HG03025 (cell line): ENCODE data around the gene PRR35.
A peak's percentile ranks its signal among the peaks of the same experiment; 100 is the strongest.

ENCODE experiments used
- ATAC-seq: cut with Tn5 transposase; IDR thresholded peaks from one replicate; pipeline ENCODE4 v1.9.1; 2021; ENCODE audit warnings: mild to moderate bottlenecking, moderate library complexity; ENCODE audit not compliant: unreplicated experiment, low FRiP score

PRR35 gene

GRCh38 chr16:578232-578869 is 18.2 kb downstream of the PRR35 start:
- ATAC-seq: no peak

GRCh38 chr16:578870-579405 is 18.7 kb downstream of the PRR35 start:
- no peak for ATAC-seq

GRCh38 chr16:580141-580945 is 20.1 kb downstream of the PRR35 start:
- no peak for ATAC-seq

GRCh38 chr16:580946-581498 is 20.8 kb downstream of the PRR35 start:
- ATAC-seq: no peak

GRCh38 chr16:582218-582613 is 22.0 kb downstream of the PRR35 start:
- no peak for ATAC-seq

- ATAC-seq: no peak
Measured at GRCh38 chr16:582614-583331, 22.6 kb downstream of the PRR35 start.

- no peak for ATAC-seq
Measured at GRCh38 chr16:583470-583814, 23.2 kb downstream of the PRR35 start.

GRCh38 chr16:583815-584591 is 23.8 kb downstream of the PRR35 start:
- no peak for ATAC-seq

GRCh38 chr16:585351-585750 is 25.2 kb downstream of the PRR35 start:
- no peak for ATAC-seq

GRCh38 chr16:586047-586644 is 26.0 kb downstream of the PRR35 start:
- no peak for ATAC-seq

GRCh38 chr16:586645-587590 is 26.7 kb downstream of the PRR35 start:
- no peak for ATAC-seq

GRCh38 chr16:588639-588888 is 28.4 kb downstream of the PRR35 start:
- peak; percentile 5 for ATAC-seq

- ATAC-seq: peak; percentile 73
Measured at GRCh38 chr16:588889-589657, 28.9 kb downstream of the PRR35 start.

GRCh38 chr16:589658-590187 is 29.5 kb downstream of the PRR35 start, which contains the start of gene RAB40C:
Gene RAB40C, plus strand, starts transcription at chr16:590066. Its CDS starts 226 bp downstream, at chr16:590292.
- peak; percentile 57 for ATAC-seq

GRCh38 chr16:590188-590814 is 30.1 kb downstream of the PRR35 start:
- ATAC-seq: peak; percentile 0

- no peak for ATAC-seq
Measured at GRCh38 chr16:590815-591200, 30.6 kb downstream of the PRR35 start.

GRCh38 chr16:591231-591630 is 31.0 kb downstream of the PRR35 start:
- no peak for ATAC-seq
